Left colon (tissue), 2 donors: ENCODE results near the gene CABLES1. TPM values are rescaled to one million over a fixed set of nuclear protein-coding genes. Genes with fewer than 3 reads are reported as not detected.
"Not testable (repeated sequence)": the region's sequence is repeated elsewhere in the genome, so short reads cannot be mapped to it uniquely, and the experiment has no call there.

ENCODE experiments used
- ATAC-seq: fragments of 200-7000 bp; cut with Tn5 transposase; one replicate; pipeline ENCODE4 v1.9.1; 2020; ENCODE audit warnings: mild to moderate bottlenecking, moderate library complexity
- DNase-seq, 2 donors: peaks; one replicate each; pipeline ENCODE4 v3.0.0-alpha.2; 2020
- intact Hi-C, 2 donors: fragments of 100-400 bp; cut with DNase I in 1 of 2; cut with micrococcal nuclease in 1 of 2; formaldehyde crosslinking; loops; one replicate each; pipeline versions ENCODE4 v1.11.2 to v1.14.0; 2022; cut with DNase I, micrococcal nuclease
- long read RNA-seq: library from polyadenylated mRNA; unstranded; transcript quantifications from one replicate; pipeline ENCODE4 v2.0.0, GENCODE V29; 2021
- total RNA-seq, 2 donors: library from RNA; stranded (reverse); fragmentation: NEBNext Ultra II Directional; extraction: Animal tissue kit (Norgen Biotek cat#: 25700); gene quantifications; one replicate each; pipeline ENCODE4 v1.2.1, GENCODE V29; 2021
- donor health status: DM: no; HTN: no; CAD: no.
- donor health status: DM: yes; HTN: yes; CAD: no.

CABLES1 gene
- total RNA-seq: 10 to 100 TPM in 1 of 2 donors, 1 to 10 TPM in 1; 9.4 to 11.0 TPM
- long read RNA-seq, full-length matches to known transcripts: 13 of 14 reads
- long read RNA-seq, partial matches to known transcripts: 0 of 14 reads
- long read RNA-seq, other reads (novel, unspliced or antisense): 1 of 14 reads

GRCh38 chr18:23134780-23135549 lies at the start of gene CABLES1:
Gene CABLES1, plus strand, starts transcription at chr18:23135485. Its CDS starts 278 bp downstream, at chr18:23135763.
- ATAC-seq (peak; percentile 47), DNase-seq (peak; percentile 59 to 71)
- intact Hi-C loops: loop anchor here (10.0 kb wide), 2 partner anchors 240 to 250 kb away; no protein-coding TSS in a partner anchor

GRCh38 chr18:23087352-23087751 lies 47.9 kb upstream of the CABLES1 start:
- intact Hi-C loops: no loop called here
- ATAC-seq: no peak
- no peak for DNase-seq

GRCh38 chr18:23088310-23088709 lies 47.0 kb upstream of the CABLES1 start:
- intact Hi-C loops: no loop called here
- no peak for DNase-seq
- ATAC-seq: no peak

GRCh38 chr18:23091017-23091993 lies 44.0 kb upstream of the CABLES1 start:
- ATAC-seq: peak; percentile 11
- intact Hi-C loops: not testable (repeated sequence)

GRCh38 chr18:23092121-23092520 lies 43.2 kb upstream of the CABLES1 start:
- intact Hi-C loops: no loop called here
- ATAC-seq: no peak
- no peak for DNase-seq

More at GRCh38 chr18:23091017-23091993, 44.0 kb upstream of the CABLES1 start:
- not testable (repeated sequence) for DNase-seq

GRCh38 chr18:23093130-23093529 lies 42.2 kb upstream of the CABLES1 start:
- DNase-seq, intact Hi-C loops, ATAC-seq: not testable (repeated sequence)

- no peak for DNase-seq
- ATAC-seq: no peak
- intact Hi-C loops: no loop called here
Measured at GRCh38 chr18:23093772-23094171, 41.5 kb upstream of the CABLES1 start.

GRCh38 chr18:23094411-23095190 lies 40.7 kb upstream of the CABLES1 start:
- no peak for ATAC-seq
- intact Hi-C loops: no loop called here
- no peak for DNase-seq

GRCh38 chr18:23095463-23095862 lies 39.8 kb upstream of the CABLES1 start:
- intact Hi-C loops: no loop called here
- no peak for DNase-seq
- ATAC-seq: no peak

- DNase-seq, ATAC-seq, intact Hi-C loops: not testable (repeated sequence)
Measured at GRCh38 chr18:23097016-23097415, 38.3 kb upstream of the CABLES1 start.

GRCh38 chr18:23099621-23100020 lies 35.7 kb upstream of the CABLES1 start:
- ATAC-seq (peak; percentile 90), DNase-seq (peak; percentile 54 to 85)
- intact Hi-C loops: no loop called here

GRCh38 chr18:23101861-23102432 lies 33.3 kb upstream of the CABLES1 start:
- ATAC-seq (peak; percentile 69), DNase-seq (peak; percentile 50 to 62)
- intact Hi-C loops: no loop called here

- ATAC-seq (no peak), DNase-seq (no peak)
- intact Hi-C loops: no loop called here
Measured at GRCh38 chr18:23102493-23103261, 32.6 kb upstream of the CABLES1 start.

- ATAC-seq (no peak), DNase-seq (no peak)
- intact Hi-C loops: no loop called here
Measured at GRCh38 chr18:23103449-23103848, 31.8 kb upstream of the CABLES1 start.

GRCh38 chr18:23105030-23105429 lies 30.3 kb upstream of the CABLES1 start:
- no peak for DNase-seq
- no peak for ATAC-seq
- intact Hi-C loops: no loop called here

- ATAC-seq (peak; percentile 76), DNase-seq (peak; percentile 63 to 83)
- intact Hi-C loops: no loop called here
Measured at GRCh38 chr18:23105581-23106219, 29.6 kb upstream of the CABLES1 start.

- peak; percentile 73 for ATAC-seq
- intact Hi-C loops: no loop called here
- DNase-seq: peak; percentile 48 to 75
Measured at GRCh38 chr18:23106575-23106974, 28.7 kb upstream of the CABLES1 start.
